HG02870 (cell line): ENCODE results near the gene RAG1.
"Not testable (repeated sequence)": the region's sequence is repeated elsewhere in the genome, so short reads cannot be mapped to it uniquely, and the experiment has no call there.

Experiments
- ATAC-seq: cut with Tn5 transposase; IDR thresholded peaks from one replicate; pipeline ENCODE4 v1.9.1; 2021; ENCODE audit warnings: mild to moderate bottlenecking, moderate library complexity; ENCODE audit not compliant: unreplicated experiment

Gene RAG1

GRCh38 chr11:36567694-36568093 is at the start of gene RAG1:
RAG1 (plus strand) TSS chr11:36568007; CDS start chr11:36573305, 5,298 bp downstream.
- ATAC-seq = no peak

- ATAC-seq = no peak
These were observed 37.0 kb upstream of the RAG1 start for GRCh38 chr11:36530840-36531239.

- ATAC-seq = no peak
These were observed 34.7 kb upstream of the RAG1 start for GRCh38 chr11:36532941-36533601.

- no peak for ATAC-seq
These were observed 33.4 kb upstream of the RAG1 start for GRCh38 chr11:36534276-36534840.

- ATAC-seq = peak; percentile 100
These were observed 26.8 kb upstream of the RAG1 start for GRCh38 chr11:36540998-36541397.

GRCh38 chr11:36550385-36551115 is 17.3 kb upstream of the RAG1 start:
- ATAC-seq = no peak

GRCh38 chr11:36557390-36557789 is 10.4 kb upstream of the RAG1 start:
- ATAC-seq = not testable (repeated sequence)

GRCh38 chr11:36557991-36558390 is 9.8 kb upstream of the RAG1 start:
- no peak for ATAC-seq

GRCh38 chr11:36558571-36559413 is 9.0 kb upstream of the RAG1 start:
- peak; percentile 93 for ATAC-seq

GRCh38 chr11:36564376-36565030 is 3.3 kb upstream of the RAG1 start:
- ATAC-seq = peak; percentile 66

- no peak for ATAC-seq
These were observed 2.7 kb upstream of the RAG1 start for GRCh38 chr11:36565031-36565610.

GRCh38 chr11:36566407-36567053 is 1.3 kb upstream of the RAG1 start:
- ATAC-seq = no peak

- no peak for ATAC-seq
These were observed 1.3 kb downstream of the RAG1 start for GRCh38 chr11:36569095-36569494.

- no peak for ATAC-seq
These were observed 6.7 kb downstream of the RAG1 start for GRCh38 chr11:36574486-36574885.

GRCh38 chr11:36577373-36577772 is 9.6 kb downstream of the RAG1 start:
- no peak for ATAC-seq

GRCh38 chr11:36577859-36578258 is 10.1 kb downstream of the RAG1 start:
- ATAC-seq = no peak

GRCh38 chr11:36578458-36578857 is 10.7 kb downstream of the RAG1 start:
- ATAC-seq = no peak

GRCh38 chr11:36581536-36581935 is 13.7 kb downstream of the RAG1 start:
- no peak for ATAC-seq

- ATAC-seq = no peak
These were observed 15.9 kb downstream of the RAG1 start for GRCh38 chr11:36583667-36584066.

- peak; percentile 65 for ATAC-seq
These were observed 18.7 kb downstream of the RAG1 start for GRCh38 chr11:36586543-36586942.
